Measurements from ENCODE around the gene TSPAN31. TPM values are rescaled to one million over a fixed set of nuclear protein-coding genes. Genes with fewer than 3 reads are reported as not detected.
"Not testable (repeated sequence)": the region's sequence is repeated elsewhere in the genome, so short reads cannot be mapped to it uniquely, and the experiment has no call there.

TSPAN31 gene
- total RNA-seq (2014; rRNA removed; shearing (Covaris generic)): 44.4 and 49.9 TPM in 2 replicates
- 36.8 and 82.4 TPM in 2 replicates for polyA plus RNA-seq (2014; cell fraction: nucleus; rRNA removed)

- peak; percentile 98 for DNase-seq (ENCODE audit: extremely low read depth, low read depth)
These were observed at the start of gene TSPAN31 for GRCh38 chr12:57744777-57745484. TSS of gene TSPAN31 (plus strand) at chr12:57745039. CDS start at chr12:57745155, 116 bp downstream.

- no peak for DNase-seq (ENCODE audit: extremely low read depth, low read depth)
These were observed 48.9 kb upstream of the TSPAN31 start for GRCh38 chr12:57695770-57696432.

GRCh38 chr12:57697076-57697475 is 47.8 kb upstream of the TSPAN31 start:
- DNase-seq (ENCODE audit: extremely low read depth, low read depth): no peak

- DNase-seq (ENCODE audit: extremely low read depth, low read depth): no peak
These were observed 46.4 kb upstream of the TSPAN31 start for GRCh38 chr12:57698414-57698813.

GRCh38 chr12:57700317-57700716 is 44.5 kb upstream of the TSPAN31 start:
- DNase-seq (ENCODE audit: extremely low read depth, low read depth): no peak

- no peak for DNase-seq (ENCODE audit: extremely low read depth, low read depth)
These were observed 37.6 kb upstream of the TSPAN31 start for GRCh38 chr12:57707250-57707649.

- no peak for DNase-seq (ENCODE audit: extremely low read depth, low read depth)
These were observed 36.5 kb upstream of the TSPAN31 start for GRCh38 chr12:57708296-57708695.

GRCh38 chr12:57712701-57713100 is 32.1 kb upstream of the TSPAN31 start:
- no peak for DNase-seq (ENCODE audit: extremely low read depth, low read depth)

- DNase-seq (ENCODE audit: extremely low read depth, low read depth): no peak
These were observed 31.6 kb upstream of the TSPAN31 start for GRCh38 chr12:57713209-57713608.

GRCh38 chr12:57715036-57715748 is 29.6 kb upstream of the TSPAN31 start:
- not testable (repeated sequence) for DNase-seq (ENCODE audit: extremely low read depth, low read depth)

GRCh38 chr12:57715786-57716185 is 29.1 kb upstream of the TSPAN31 start:
- DNase-seq (ENCODE audit: extremely low read depth, low read depth): no peak

GRCh38 chr12:57716305-57716704 is 28.5 kb upstream of the TSPAN31 start:
- DNase-seq (ENCODE audit: extremely low read depth, low read depth): no peak

GRCh38 chr12:57717131-57717530 is 27.7 kb upstream of the TSPAN31 start:
- DNase-seq (ENCODE audit: extremely low read depth, low read depth): no peak

- DNase-seq (ENCODE audit: extremely low read depth, low read depth): no peak
These were observed 26.8 kb upstream of the TSPAN31 start for GRCh38 chr12:57717846-57718640.

- DNase-seq (ENCODE audit: extremely low read depth, low read depth): no peak
These were observed 26.0 kb upstream of the TSPAN31 start for GRCh38 chr12:57718641-57719528.

- DNase-seq (ENCODE audit: extremely low read depth, low read depth): no peak
These were observed 24.8 kb upstream of the TSPAN31 start for GRCh38 chr12:57719777-57720605.

- no peak for DNase-seq (ENCODE audit: extremely low read depth, low read depth)
These were observed 23.9 kb upstream of the TSPAN31 start for GRCh38 chr12:57720606-57721595.
